SK-N-MC (cell line): ENCODE data around the gene PROM2.

ENCODE experiments used
- EZH2 ChIP-seq: fragments of 200-600 bp; sonication (generic); IDR thresholded peaks from one replicate; pipeline ENCODE4 v1.6.1; 2017; ENCODE audit warnings: antibody characterized with exemption
- FOXP2 ChIP-seq: optimal IDR thresholded peaks from 2 replicates; pipeline ENCODE3; 2011; ENCODE audit warnings: mild to moderate bottlenecking, moderate library complexity; ENCODE audit not compliant: insufficient read depth; ENCODE audit errors: extremely low read length, control extremely low read depth
- POLR2AphosphoS5 ChIP-seq: IDR thresholded peaks from 2 replicates; pipeline ENCODE4 v1.6.1; 2012; ENCODE audit warnings: mild to moderate bottlenecking, low read depth, low read length, borderline replicate concordance

DNA sequence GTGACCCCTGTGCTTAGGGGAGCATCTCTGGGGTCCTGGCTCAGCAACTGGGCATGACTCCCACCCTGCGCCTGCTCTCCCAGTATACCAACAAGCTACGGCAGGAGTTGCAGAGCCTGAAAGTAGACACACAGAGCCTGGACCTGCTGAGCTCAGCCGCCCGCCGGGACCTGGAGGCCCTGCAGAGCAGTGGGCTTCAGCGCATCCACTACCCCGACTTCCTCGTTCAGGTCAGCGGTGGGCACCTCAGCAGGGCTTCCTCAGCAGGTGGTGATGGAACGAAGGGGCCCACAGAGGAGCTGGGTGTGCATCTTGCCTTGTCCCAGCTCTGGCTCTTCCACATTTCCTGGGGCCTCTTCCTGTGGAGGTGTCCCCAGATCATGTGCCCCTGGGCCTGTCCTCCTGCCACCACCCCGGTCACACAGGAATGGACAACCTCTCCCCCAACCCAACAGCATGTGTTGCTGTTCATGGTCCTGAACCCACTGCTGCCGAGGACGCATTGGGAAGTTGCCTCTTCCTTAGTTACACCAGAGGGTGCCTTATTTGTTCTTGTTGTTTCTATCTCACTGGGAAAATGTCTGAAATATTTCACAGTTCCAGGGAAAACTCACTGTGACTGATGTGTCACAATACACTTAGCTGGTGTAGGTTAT lies 10.8 kb downstream of the PROM2 start:
- TF ChIP-seq EZH2 (no peak), POLR2AphosphoS5 (no peak), FOXP2 (no peak)
